IPS DF 6.9 (cell line): ENCODE results near the gene ENPP7.

Experiments used
- DNase-seq: peaks from one replicate; pipeline ENCODE4 v3.0.0-alpha.2; 2013; ENCODE audit warnings: low read depth, low spot score
- H3K27ac ChIP-seq: one replicate; pipeline ENCODE4 v1.5.1; 2013; ENCODE audit warnings: low read length, control low read depth
- H3K27me3 ChIP-seq: 2 replicates; pipeline ENCODE4 v1.6.1; 2013; ENCODE audit warnings: mild to moderate bottlenecking, low read length; ENCODE audit not compliant: control insufficient read depth, insufficient read depth
- H3K36me3 ChIP-seq: 2 replicates; pipeline ENCODE4 v1.6.1; 2013; ENCODE audit warnings: low read length; ENCODE audit not compliant: control insufficient read depth, insufficient read depth
- H3K4me1 ChIP-seq: 2 replicates; pipeline ENCODE4 v1.6.1; 2013; ENCODE audit warnings: low read length; ENCODE audit not compliant: control insufficient read depth, insufficient read depth
- H3K4me3 ChIP-seq: 2 replicates; pipeline ENCODE4 v1.5.1; 2013; ENCODE audit warnings: mild to moderate bottlenecking, low read length
- H3K9me3 ChIP-seq: 2 replicates; pipeline ENCODE4 v1.6.1; 2013; ENCODE audit warnings: low read length, inconsistent platforms; ENCODE audit not compliant: control insufficient read depth, insufficient read depth
- WGBS: extraction: QIAGEN DNeasy Blood & Tissue Kit; methylation state at CpG from one replicate; pipeline ENCODE4 v1.1.7; 2013; ENCODE audit warnings: mixed read lengths, missing lambda C conversion rate; ENCODE audit not compliant: insufficient read length, insufficient coverage; 5-methylcytosine and 5-hydroxymethylcytosine counted together

Gene ENPP7

GRCh38 chr17:79704691-79705090 lies 26.1 kb upstream of the ENPP7 start:
- Histone ChIP-seq H3K36me3 (no peaks in the 10 kb centered on the region), H3K9me3 (no peaks in the 10 kb centered on the region), H3K4me1 (peaks cover 15% of the 10 kb centered on the region), H3K27me3 (no peaks in the 10 kb centered on the region), H3K4me3 (no peak overlapping the region), H3K27ac (no peak overlapping the region)
- no CpG with 5 or more reads among the region's 9 CpGs for WGBS
- no peak for DNase-seq

GRCh38 chr17:79705674-79706073 lies 25.1 kb upstream of the ENPP7 start:
- H3K27me3 ChIP-seq = no peaks in the 10 kb centered on the region
- H3K4me3 ChIP-seq = no peak overlapping the region
- DNase-seq = no peak
- no peaks in the 10 kb centered on the region for H3K9me3 ChIP-seq
- WGBS = no CpG with 5 or more reads among the region's 20 CpGs
- peaks cover 11% of the 10 kb centered on the region for H3K4me1 ChIP-seq
- H3K27ac ChIP-seq = no peak overlapping the region
- H3K36me3 ChIP-seq = no peaks in the 10 kb centered on the region

GRCh38 chr17:79706931-79707850 lies 23.6 kb upstream of the ENPP7 start:
- H3K4me1 ChIP-seq = peaks cover 10% of the 10 kb centered on the region
- no peaks in the 10 kb centered on the region for H3K27me3 ChIP-seq

GRCh38 chr17:79707931-79708891 lies 22.5 kb upstream of the ENPP7 start:
- peaks cover 8% of the 10 kb centered on the region; the same call in 1 of the 2 replicates for H3K4me1 ChIP-seq
- WGBS = no CpG with 5 or more reads among the region's 35 CpGs
- no peak for DNase-seq

More at GRCh38 chr17:79706931-79707850, 23.6 kb upstream of the ENPP7 start:
- H3K9me3 ChIP-seq = no peaks in the 10 kb centered on the region
- H3K4me3 ChIP-seq = no peak overlapping the region
- no CpG with 5 or more reads among the region's 25 CpGs for WGBS
- no peak overlapping the region for H3K27ac ChIP-seq
- DNase-seq = no peak
- H3K36me3 ChIP-seq = no peaks in the 10 kb centered on the region

GRCh38 chr17:79711715-79712305 lies 18.9 kb upstream of the ENPP7 start:
- Histone ChIP-seq H3K9me3 (no peaks in the 10 kb centered on the region), H3K4me3 (no peak overlapping the region), H3K36me3 (no peaks in the 10 kb centered on the region), H3K27me3 (no peaks in the 10 kb centered on the region), H3K4me1 (peaks cover 6% of the 10 kb centered on the region; the same call in 1 of the 2 replicates), H3K27ac (no peak overlapping the region)
- DNase-seq = no peak
- no CpG with 5 or more reads among the region's 20 CpGs for WGBS

More at GRCh38 chr17:79707931-79708891, 22.5 kb upstream of the ENPP7 start:
- Histone ChIP-seq H3K36me3 (no peaks in the 10 kb centered on the region), H3K27ac (no peak overlapping the region), H3K27me3 (no peaks in the 10 kb centered on the region), H3K9me3 (no peaks in the 10 kb centered on the region), H3K4me3 (no peak overlapping the region)

GRCh38 chr17:79713391-79713790 lies 17.4 kb upstream of the ENPP7 start:
- H3K27me3 ChIP-seq = no peaks in the 10 kb centered on the region
- no peak overlapping the region for H3K4me3 ChIP-seq
- no peaks in the 10 kb centered on the region for H3K9me3 ChIP-seq
- H3K27ac ChIP-seq = no peak overlapping the region
- no peaks in the 10 kb centered on the region for H3K4me1 ChIP-seq
- WGBS = no CpG with 5 or more reads among the region's 14 CpGs
- no peak for DNase-seq
- H3K36me3 ChIP-seq = no peaks in the 10 kb centered on the region

GRCh38 chr17:79714176-79715097 lies 16.3 kb upstream of the ENPP7 start:
- H3K27me3 ChIP-seq = no peaks in the 10 kb centered on the region
- WGBS = no CpG with 5 or more reads among the region's 30 CpGs

GRCh38 chr17:79715098-79715942 lies 15.4 kb upstream of the ENPP7 start:
- Histone ChIP-seq H3K27ac (no peak overlapping the region), H3K36me3 (no peaks in the 10 kb centered on the region), H3K4me1 (no peaks in the 10 kb centered on the region), H3K4me3 (no peak overlapping the region), H3K27me3 (no peaks in the 10 kb centered on the region), H3K9me3 (no peaks in the 10 kb centered on the region)
- DNase-seq = no peak
- WGBS = no CpG with 5 or more reads among the region's 16 CpGs

More at GRCh38 chr17:79714176-79715097, 16.3 kb upstream of the ENPP7 start:
- H3K4me3 ChIP-seq = no peak overlapping the region
- no peaks in the 10 kb centered on the region for H3K9me3 ChIP-seq
- DNase-seq = no peak
- no peaks in the 10 kb centered on the region for H3K4me1 ChIP-seq
- no peaks in the 10 kb centered on the region for H3K36me3 ChIP-seq
- H3K27ac ChIP-seq = no peak overlapping the region
